ENCODE results near the gene ORC5.
"Not testable (repeated sequence)": the region's sequence is repeated elsewhere in the genome, so short reads cannot be mapped to it uniquely, and the experiment has no call there.

ORC5 gene

GRCh38 chr7:104207731-104208420 lies at the start of gene ORC5:
Gene ORC5, minus strand, starts transcription at chr7:104208013. Its CDS starts 109 bp downstream, at chr7:104207904.
- DNase-seq: no peak

GRCh38 chr7:104255616-104256015 lies 47.8 kb upstream of the ORC5 start:
- DNase-seq: no peak

DNA sequence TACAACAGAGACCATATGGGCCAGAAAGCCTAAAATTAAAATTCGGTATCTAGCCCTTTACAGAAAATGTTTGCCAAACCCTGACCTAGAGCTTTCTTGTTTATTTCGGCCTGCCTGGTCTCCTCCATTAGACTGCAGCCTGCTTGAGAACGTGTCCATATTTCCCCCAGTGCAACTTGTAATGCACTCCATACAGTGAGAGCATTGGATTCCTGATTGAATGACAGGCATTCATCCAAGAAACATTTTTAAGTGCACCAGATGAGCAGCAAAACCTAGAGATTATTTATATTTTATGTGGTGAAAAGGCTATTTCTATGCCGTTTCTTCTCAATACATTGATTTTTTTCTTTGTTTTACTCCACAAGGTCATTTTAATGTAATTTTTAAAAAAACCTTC lies 47.4 kb upstream of the ORC5 start:
- no peak for DNase-seq

DNA sequence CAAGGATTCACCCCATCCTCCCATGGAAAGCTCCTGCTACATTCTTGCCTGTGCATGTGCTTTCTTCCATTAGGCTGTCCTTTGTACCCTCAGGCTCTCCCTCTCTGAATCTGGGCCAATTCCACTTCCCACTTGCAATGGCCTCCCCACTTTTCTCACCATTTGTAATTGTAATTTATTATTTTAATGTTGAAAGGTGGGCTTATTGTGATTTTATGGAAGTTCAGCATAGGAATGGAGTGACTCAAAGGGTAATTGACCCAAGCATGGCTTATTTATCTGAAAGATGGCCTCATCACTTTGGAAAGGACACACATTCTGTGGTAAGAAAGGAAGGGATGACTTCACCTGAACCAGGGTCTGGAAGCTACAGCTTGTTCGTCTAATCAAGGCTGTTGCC lies 46.9 kb upstream of the ORC5 start:
- DNase-seq: no peak

GRCh38 chr7:104252409-104253134 lies 44.8 kb upstream of the ORC5 start:
- DNase-seq: no peak

DNA sequence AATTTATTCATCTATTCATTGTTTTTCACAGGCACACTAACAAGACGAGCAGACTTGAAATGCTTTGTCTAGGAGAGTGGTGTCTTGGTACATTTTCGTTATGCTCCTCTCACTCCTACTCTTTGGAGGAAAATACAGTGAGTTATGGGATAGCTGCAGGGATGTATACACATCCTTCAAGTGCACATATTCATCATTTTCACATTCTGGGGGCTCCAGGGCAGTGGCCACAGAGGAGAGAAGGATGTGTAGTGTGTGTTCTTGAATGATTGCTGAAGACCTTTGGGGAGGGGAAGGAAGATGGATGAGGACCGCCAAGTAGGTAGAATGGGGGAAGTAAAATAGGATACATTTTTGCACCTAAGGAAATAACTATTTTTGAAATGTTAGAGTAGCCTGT lies 34.8 kb upstream of the ORC5 start:
- DNase-seq: no peak

- no peak for DNase-seq
Measured at GRCh38 chr7:104241538-104242209, 33.9 kb upstream of the ORC5 start.

DNA sequence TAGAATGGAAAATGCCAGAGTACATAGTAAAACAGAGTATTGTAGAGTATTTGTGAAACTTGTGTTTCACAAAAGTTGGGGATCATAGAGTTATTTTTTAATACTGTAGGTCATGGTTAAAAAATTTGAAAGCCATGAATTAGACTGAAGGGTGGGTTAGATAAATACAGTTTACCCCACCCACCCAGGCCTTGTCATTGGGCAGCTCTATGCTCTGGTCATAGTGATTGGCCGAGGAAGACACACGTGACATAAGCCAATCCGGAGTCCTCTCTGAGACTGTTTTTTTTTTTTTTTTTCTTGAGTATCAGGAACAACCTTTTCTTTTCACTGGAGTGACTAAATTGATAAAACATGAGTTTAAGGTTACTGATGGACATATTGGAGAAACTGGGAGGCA lies 33.3 kb upstream of the ORC5 start:
- DNase-seq: no peak

DNA sequence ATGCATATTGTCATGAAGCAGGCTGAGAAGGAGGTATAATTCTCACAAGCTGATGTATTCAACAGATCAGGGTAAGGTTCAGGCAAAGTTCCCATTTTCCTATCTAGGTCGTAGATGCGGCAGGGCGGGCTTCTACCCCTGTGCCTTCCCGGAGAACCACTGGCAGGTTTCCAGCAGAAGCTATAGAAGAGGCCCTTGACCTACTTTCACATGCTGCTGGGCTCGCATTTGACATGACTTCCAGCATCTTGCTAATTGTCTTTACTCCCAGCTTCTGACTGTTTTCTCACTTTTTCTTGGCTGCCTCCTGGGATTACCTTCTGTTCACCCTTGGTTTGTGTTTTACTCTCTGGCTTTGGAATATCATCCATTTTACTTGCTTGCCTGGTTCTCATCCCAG lies 32.6 kb upstream of the ORC5 start:
- DNase-seq: peak; percentile 50

DNA sequence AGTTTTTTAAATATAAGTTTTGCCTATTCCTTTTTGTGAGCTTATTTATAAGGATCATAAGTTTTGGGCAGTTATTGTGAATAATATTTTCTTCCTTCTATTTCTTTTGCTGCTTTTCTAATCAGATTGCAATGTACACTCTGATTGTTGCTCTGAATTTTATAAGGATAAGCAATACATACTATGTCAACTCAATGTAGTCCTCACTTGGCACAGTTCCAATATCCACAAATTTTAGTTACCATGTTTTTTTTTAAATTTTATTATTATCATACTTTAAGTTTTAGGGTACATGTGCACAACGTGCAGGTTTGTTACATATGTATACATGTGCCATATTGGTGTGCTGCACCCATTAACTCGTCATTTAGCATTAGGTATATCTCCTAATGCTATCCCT lies 27.2 kb upstream of the ORC5 start:
- DNase-seq: not testable (repeated sequence)

DNA sequence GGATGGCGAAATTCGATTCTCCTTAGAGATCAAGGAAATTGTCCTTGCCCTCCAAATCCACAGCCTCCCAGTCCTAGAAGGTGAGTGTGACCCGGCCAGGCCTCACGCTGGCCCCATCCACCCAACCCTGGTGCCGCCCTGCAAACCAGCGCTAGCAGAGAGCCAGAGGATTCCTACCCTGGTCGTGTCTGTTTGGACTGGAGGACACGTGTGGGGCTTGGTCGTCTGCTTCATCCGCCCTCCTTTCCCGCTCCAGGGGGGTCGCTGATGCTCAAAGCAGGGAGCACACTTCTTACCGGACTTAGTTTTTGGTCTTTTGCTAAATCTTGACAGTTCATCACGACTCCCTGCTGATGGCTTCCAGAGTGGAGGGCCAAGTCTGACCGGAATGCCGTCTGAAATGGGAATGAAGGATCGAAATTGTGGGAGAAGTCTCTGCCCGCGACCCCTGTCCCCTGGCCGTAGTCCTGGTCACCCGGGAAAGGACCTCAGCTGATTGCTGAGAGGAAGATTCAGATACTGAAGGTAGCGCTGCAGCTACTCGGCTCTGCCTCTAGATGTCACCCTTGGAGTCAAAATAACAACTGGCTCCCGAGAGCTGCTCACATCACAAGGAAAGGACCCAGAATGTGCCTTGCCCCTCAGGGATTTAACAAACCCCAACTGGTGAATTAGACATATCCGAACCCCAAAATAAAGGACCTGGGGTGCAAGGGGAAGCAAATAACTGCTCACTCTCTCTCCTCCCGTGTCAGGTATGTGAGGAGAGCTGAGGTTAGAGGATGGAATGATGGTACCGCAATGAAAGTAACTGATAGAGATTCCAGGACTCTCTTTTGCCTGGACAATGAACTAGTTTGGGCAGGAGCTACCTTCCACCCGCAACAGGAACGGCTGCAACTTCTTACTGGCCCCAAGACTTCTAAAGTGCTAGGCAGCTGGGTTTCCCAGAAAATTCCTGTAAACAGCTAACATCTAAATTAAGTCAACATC lies 23.5 kb upstream of the ORC5 start:
- peak; percentile 9 for DNase-seq

DNA sequence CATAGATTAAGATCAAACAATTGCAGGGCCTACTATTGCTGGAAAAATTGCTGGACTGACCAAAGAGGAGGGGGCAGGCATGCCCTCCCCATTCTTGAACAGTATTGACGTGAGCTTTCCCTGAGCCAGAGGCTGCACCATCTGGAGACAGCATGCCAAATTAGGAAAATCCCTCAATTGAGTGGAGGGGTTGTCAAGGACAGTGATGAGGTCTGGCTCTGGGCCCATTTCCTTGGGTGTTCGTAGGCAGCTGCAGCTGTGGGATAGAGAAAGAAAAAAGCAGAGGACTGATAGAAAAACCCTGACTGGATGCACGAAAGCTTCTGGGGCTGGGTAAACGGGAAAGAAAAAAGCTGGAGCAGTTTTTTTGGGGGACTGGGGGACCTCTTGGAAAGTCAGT lies 22.8 kb upstream of the ORC5 start:
- DNase-seq: no peak

DNA sequence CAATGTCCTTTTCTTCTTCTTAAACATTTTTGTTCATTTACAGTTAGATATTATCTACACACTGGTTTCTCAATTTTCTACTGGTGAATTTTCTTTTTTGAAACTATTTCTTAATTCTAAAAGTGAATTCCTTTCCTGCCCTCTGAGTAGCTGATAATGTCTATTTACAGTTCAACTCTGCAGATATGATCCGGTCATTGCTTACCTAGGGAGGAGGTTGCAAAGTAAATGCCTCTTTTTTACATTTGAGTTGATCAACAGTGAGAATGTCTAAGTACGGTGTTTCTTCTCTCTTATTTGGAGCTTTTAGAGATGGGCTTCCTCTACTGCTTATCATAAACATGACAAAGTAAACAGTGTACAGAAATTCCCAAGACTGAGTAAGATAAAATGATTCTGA lies 20.6 kb upstream of the ORC5 start:
- DNase-seq: no peak

GRCh38 chr7:104225451-104225850 lies 17.6 kb upstream of the ORC5 start:
- no peak for DNase-seq

DNA sequence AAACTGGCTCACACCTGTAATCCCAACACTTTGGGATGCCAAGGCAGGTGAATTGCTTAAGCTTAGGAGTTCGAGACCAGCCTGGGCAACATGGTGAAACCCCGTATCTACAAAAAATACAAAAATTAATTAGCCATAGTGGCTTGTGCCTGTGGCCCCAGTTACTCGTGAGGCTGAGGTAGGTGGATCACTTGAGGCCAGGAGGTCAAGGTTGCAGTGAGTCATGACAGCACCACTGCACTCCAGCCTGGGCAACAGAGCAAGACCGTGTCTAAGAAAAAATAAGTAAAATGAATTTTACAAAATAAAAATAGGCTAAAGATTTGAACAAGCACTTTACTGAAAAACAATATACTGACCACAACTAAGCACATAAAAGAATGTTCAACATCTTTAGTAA lies 9.8 kb upstream of the ORC5 start:
- DNase-seq: no peak

DNA sequence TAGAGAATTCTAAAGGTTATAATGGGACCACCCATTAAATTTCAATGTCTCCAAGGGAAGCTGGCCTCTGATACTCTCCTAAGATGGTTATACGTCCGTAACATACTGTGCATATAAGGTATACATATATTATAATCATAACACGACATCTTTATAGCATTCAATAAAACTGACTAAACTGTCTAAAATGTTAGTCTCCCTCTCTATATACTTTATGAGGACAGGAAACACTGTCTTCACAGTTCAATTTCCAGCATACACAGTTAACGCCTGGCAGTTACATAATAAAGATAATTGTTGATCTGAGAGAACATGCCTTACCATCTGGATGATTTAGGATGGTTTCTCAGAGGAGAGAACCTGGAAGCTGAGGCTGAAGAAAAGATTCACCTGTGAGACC lies 1.2 kb upstream of the ORC5 start:
- no peak for DNase-seq

DNA sequence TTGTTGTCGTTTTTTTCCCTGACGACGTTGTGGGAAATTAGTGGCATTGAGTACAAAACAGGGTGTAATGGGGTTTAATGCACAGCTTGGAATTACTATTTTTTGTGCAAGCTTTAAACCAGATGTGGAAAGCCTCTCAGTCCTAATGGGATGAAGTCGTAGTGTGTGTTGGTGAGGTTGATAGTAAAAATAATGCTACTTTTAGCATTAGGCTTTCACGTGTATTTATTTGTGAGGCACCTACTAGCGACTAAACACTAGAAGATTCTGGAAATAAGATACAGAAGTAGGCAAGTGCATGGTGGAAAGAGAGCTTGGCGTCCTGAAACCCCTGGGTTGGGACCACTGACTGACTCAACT lies 588 bp upstream of the ORC5 start:
- DNase-seq: no peak

- DNase-seq: no peak
Measured at GRCh38 chr7:104207348-104207730, 474 bp downstream of the ORC5 start.

DNA sequence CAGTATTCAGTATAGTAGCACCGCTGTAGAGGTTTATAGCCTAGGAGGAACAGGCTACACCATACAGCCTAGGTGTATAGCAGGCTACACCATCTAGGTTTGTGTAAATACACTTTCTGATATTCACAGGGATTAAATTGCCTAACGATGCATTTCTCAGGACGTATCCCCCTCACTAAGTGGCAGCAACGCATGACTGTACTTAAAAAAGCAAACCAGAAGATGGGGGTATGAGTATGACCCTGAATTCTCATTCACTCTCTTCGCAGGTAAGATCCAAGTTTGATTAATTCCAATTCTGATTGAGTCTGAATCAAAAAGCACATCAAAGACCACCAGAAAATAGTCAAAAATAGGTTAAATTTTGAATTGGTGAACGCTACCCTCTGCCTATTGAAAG lies 972 bp downstream of the ORC5 start:
- no peak for DNase-seq

- no peak for DNase-seq
Measured at GRCh38 chr7:104198673-104199278, 9.0 kb downstream of the ORC5 start.

DNA sequence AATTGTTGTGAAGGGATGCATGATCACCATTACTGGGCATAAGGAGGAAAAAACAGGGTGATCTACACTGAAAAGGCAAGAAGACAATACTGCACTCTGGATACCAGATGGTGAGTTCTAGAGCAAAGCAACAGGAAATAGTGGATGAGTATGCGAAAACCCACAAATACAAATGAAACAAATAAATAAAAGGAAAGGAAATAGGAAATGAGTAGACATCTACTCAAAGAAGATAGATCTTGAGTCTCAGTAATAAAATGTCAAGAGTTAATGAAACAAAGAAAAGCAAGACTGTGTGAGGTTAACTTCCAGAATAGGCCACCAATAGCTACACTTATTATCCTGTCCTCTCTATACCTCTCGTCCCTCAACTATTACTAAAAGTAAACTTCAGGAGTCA lies 11.7 kb downstream of the ORC5 start:
- no peak for DNase-seq

- no peak for DNase-seq
Measured at GRCh38 chr7:104192434-104192833, 15.4 kb downstream of the ORC5 start.

DNA sequence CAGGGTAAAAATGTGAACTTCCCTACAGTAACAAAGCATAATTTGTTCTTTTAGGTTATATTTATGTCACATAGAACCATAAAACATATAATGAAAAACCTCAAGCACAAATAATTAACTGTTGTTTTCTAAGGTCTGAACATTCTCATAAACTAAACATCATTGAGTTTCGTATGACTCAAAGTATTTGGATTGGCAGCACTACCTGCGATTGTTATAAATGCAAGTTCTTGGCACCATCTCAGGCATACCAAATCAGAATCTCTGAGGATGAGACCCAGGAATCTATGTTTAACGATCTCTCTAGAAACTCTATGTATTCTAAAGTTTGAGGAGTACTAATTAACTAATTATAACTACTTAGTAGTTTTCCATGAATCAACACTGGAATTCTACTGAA lies 22.5 kb downstream of the ORC5 start:
- DNase-seq: no peak

All from NCI-H187 treated with DMSO at 0.1 percent for 48 hours (cell line).